ENCODE data around the gene NFE2.

DNA sequence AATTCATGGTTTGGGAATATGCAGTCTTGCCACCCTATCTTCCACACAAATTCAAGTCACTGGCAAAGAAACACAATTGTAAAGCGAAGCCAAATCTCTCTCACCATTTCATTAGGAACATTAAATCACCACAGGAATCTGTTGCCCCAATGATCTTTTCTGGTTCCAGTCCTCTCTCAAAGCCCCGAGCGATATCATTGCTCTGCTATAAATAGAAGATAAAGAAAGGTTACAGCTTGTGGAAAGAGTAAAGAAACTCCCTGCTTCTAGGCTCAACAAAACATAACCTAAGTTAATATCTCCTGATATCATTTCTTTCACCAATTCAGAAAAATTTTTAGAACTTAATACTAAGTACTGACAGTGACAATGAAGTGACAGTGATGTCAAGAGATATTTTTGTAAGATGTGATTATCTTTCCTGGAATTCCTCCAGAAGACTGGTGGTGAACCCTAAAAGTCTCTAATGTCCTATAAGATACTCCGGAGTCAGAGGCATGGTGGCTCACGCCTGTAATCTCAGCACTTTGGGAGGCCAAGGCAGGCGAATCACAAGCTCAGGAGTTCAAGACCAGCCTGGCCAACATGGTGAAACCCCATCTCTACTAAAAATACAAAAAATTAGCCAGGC lies 54.7 kb downstream of the NFE2 start:
- no peak for TF ChIP-seq POLR2AphosphoS5 (IDR thresholded peaks at IDR 0.05)
- TF ChIP-seq, protein P1, sequence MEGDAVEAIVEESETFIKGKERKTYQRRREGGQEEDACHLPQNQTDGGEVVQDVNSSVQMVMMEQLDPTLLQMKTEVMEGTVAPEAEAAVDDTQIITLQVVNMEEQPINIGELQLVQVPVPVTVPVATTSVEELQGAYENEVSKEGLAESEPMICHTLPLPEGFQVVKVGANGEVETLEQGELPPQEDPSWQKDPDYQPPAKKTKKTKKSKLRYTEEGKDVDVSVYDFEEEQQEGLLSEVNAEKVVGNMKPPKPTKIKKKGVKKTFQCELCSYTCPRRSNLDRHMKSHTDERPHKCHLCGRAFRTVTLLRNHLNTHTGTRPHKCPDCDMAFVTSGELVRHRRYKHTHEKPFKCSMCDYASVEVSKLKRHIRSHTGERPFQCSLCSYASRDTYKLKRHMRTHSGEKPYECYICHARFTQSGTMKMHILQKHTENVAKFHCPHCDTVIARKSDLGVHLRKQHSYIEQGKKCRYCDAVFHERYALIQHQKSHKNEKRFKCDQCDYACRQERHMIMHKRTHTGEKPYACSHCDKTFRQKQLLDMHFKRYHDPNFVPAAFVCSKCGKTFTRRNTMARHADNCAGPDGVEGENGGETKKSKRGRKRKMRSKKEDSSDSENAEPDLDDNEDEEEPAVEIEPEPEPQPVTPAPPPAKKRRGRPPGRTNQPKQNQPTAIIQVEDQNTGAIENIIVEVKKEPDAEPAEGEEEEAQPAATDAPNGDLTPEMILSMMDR (IDR thresholded peaks at IDR 0.05) = no peak

Data from prostate gland (tissue), 2 donors.